ENCODE results near the gene SND1. TPM values are rescaled to one million over a fixed set of nuclear protein-coding genes. Genes with fewer than 3 reads are reported as not detected.

The SND1 gene
- total RNA-seq, 1 experiment from 2014 or later: 218 TPM

DNA sequence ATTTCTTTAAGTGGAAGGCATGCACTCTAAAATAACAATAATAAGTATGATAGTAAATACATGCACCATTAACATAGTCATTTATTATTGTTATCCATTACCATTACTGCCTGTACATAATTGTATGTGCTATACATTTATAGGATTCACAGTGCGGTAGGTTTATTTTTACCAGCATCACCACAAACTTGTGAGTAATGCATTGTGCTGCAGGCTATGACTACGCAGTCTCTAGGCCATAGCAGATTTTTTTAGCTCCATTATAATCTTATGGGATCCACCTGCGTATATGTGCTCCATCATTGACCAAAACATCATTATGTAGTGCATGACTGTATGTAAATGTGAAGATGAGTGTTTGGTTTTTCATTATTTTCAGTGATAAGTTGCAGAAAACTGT, 219.2 kb downstream of the SND1 start:
- Histone ChIP-seq H4K20me1 (ENCODE audit: control insufficient read depth, insufficient read depth, insufficient read length) (no peaks in the 10 kb centered on the region), H3K23me2 (ENCODE audit: insufficient read length, low read depth, low read length, poor library complexity, severe bottlenecking) (no peaks in the 10 kb centered on the region), H3K14ac (ENCODE audit: insufficient read depth, low read length) (no peak overlapping the region), H4K91ac (ENCODE audit: insufficient read length, low read depth, low read length) (no peak overlapping the region), H2AFZ (ENCODE audit: low read length) (no peak overlapping the region), H3K9me3 (ENCODE audit: control insufficient read depth, low read depth, low read length) (no peaks in the 10 kb centered on the region), H2BK12ac (ENCODE audit: insufficient read length, low read depth, low read length) (no peak overlapping the region), H4K8ac (replicated peaks; ENCODE audit: insufficient read length, low read depth, low read length) (no peak overlapping the region), H3K79me2 (ENCODE audit: insufficient read depth, low read length) (no peaks in the 10 kb centered on the region), H2AK5ac (ENCODE audit: insufficient read length, low read length) (no peak overlapping the region), H3K56ac (ENCODE audit: insufficient read length, low read depth, low read length) (no peak overlapping the region), H3K27me3 (ENCODE audit: insufficient read depth, low read length) (no peaks in the 10 kb centered on the region), H2BK20ac (ENCODE audit: low read depth, low read length, poor library complexity, severe bottlenecking) (no peak overlapping the region), H3K23ac (ENCODE audit: insufficient read length, low read depth, low read length) (no peak overlapping the region), H2BK120ac (ENCODE audit: low read depth, low read length, poor library complexity, severe bottlenecking) (no peak overlapping the region), H3K4ac (ENCODE audit: low read depth, low read length) (no peak overlapping the region), H3K27ac (ENCODE audit: insufficient read length, low read depth, low read length) (no peak overlapping the region), H4K5ac (ENCODE audit: insufficient read length, low read depth, low read length) (no peak overlapping the region), H2BK5ac (ENCODE audit: insufficient read length, low read length) (no peak overlapping the region), H3K4me1 (ENCODE audit: insufficient read depth, low read length) (0 out of 2 replicates have a peak, but pooled peaks cover 5% of the 10 kb centered on the region), H3K18ac (ENCODE audit: insufficient read length, low read depth, low read length) (no peak overlapping the region), H3K9ac (ENCODE audit: extremely low read depth, insufficient read length, low read length) (no peak overlapping the region), H2BK15ac (ENCODE audit: low read depth, low read length) (no peak overlapping the region), H3T11ph (ENCODE audit: low read length) (no peak overlapping the region), H3K79me1 (ENCODE audit: insufficient read depth, low read depth, low read length, poor library complexity, severe bottlenecking) (no peaks in the 10 kb centered on the region), H3K4me2 (ENCODE audit: insufficient read depth, insufficient read length, low read length) (no peak overlapping the region)
- no peak for DNase-seq
- Mint-ChIP-seq H3K4me1 (peaks cover 22 to 23% of the 10 kb centered on the region in 2 experiments), H3K27me3 (ENCODE audit: low read depth) (no peaks in the 10 kb centered on the region), H3K9me3 (no peaks in the 10 kb centered on the region), H3K27ac (no peak overlapping the region), H3K4me3 (no peak overlapping the region), H3K36me3 (ENCODE audit: insufficient read depth in 1 of 3, low read depth in 3 of 3) (no peaks in the 10 kb centered on the region; a peak in 1 of 7 replicates)
- WGBS (ENCODE audit: extremely low coverage, insufficient read length, low lambda C conversion rate): no CpG with 5 or more reads among the region's 3 CpGs
- TF ChIP-seq, protein P1, sequence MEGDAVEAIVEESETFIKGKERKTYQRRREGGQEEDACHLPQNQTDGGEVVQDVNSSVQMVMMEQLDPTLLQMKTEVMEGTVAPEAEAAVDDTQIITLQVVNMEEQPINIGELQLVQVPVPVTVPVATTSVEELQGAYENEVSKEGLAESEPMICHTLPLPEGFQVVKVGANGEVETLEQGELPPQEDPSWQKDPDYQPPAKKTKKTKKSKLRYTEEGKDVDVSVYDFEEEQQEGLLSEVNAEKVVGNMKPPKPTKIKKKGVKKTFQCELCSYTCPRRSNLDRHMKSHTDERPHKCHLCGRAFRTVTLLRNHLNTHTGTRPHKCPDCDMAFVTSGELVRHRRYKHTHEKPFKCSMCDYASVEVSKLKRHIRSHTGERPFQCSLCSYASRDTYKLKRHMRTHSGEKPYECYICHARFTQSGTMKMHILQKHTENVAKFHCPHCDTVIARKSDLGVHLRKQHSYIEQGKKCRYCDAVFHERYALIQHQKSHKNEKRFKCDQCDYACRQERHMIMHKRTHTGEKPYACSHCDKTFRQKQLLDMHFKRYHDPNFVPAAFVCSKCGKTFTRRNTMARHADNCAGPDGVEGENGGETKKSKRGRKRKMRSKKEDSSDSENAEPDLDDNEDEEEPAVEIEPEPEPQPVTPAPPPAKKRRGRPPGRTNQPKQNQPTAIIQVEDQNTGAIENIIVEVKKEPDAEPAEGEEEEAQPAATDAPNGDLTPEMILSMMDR (conservative IDR thresholded peaks at IDR 0.05): no peak

All from H9 (cell line).